A549 (cell line): Measurements from ENCODE around the gene NDUFB7. TPM values are rescaled to one million over a fixed set of nuclear protein-coding genes. Genes with fewer than 3 reads are reported as not detected.

Experiments used
- ATAC-seq, 2 experiments: fragments of 200-7000 bp in 1 of 2; fragments of >200 bp in 1 of 2; cut with Nextera tagmentation in 1 of 2; cut with Tn5 transposase in 1 of 2; 3 replicates each; pipeline versions ENCODE4 v1.8.0 to v1.9.1; 2018 to 2020; ENCODE audit warnings: mild to moderate bottlenecking in 1 of 2, moderate library complexity in 1 of 2
- CTCF ChIA-PET: fragments of 300-600 bp; sonication (Branson Sonifier 250); formaldehyde crosslinking; extraction: SDS; loops from one replicate; lab custom pipeline; 2021; ENCODE audit warnings: antibody characterized with exemption, inconsistent platforms; lab: Yijun Ruan, JAX
- POLR2A ChIA-PET: fragments of 350-600 bp; formaldehyde crosslinking; extraction: SDS; loops from one replicate; lab custom pipeline; 2021; ENCODE audit warnings: antibody characterized with exemption, inconsistent platforms; lab: Yijun Ruan, JAX
- DNase-seq, 2 experiments: peaks; one replicate each; pipeline versions ENCODE4 v3.0.0 to v3.0.0-alpha.2; 2011 to 2016; ENCODE audit warnings: low read depth in 1 of 2, low spot score in 1 of 2
- FAIRE-seq: peaks from 2 replicates; lab custom pipeline; 2011; peaks lifted over from hg19 to GRCh38; lab: Jason Lieb, UNC
- H3K27ac ChIP-seq, 2 experiments: fragments of >200 bp; sonication (Bioruptor Twin); formaldehyde crosslinking; 3 replicates each; pipeline ENCODE4 v1.5.1; 2016 to 2017
- H3K4me1 ChIP-seq: fragments of >200 bp; sonication (Bioruptor Twin); formaldehyde crosslinking; 3 replicates; pipeline ENCODE4 v1.6.1; 2016
- H3K4me2 ChIP-seq: fragments of >200 bp; sonication (Bioruptor Twin); formaldehyde crosslinking; 3 replicates; pipeline ENCODE4 v1.6.1; 2016
- H3K4me3 ChIP-seq: fragments of >200 bp; sonication (Bioruptor Twin); formaldehyde crosslinking; 3 replicates; pipeline ENCODE4 v1.5.1; 2016
- H3K9me3 ChIP-seq: fragments of >200 bp; sonication (Bioruptor Twin); formaldehyde crosslinking; 3 replicates; pipeline ENCODE4 v1.6.1; 2016
- CBX2 ChIP-seq: fragments of 200-600 bp; sonication (generic); IDR thresholded peaks from 2 replicates; pipeline ENCODE4 v1.6.1; 2016; ENCODE audit warnings: low read depth, mild to moderate bottlenecking, borderline replicate concordance
- CBX8 ChIP-seq: fragments of 200-600 bp; sonication (generic); IDR thresholded peaks from 2 replicates; pipeline ENCODE4 v1.6.1; 2016
- EHF ChIP-seq: fragments of 250-450 bp; sonication (Bioruptor Pico); IDR thresholded peaks from 2 replicates; pipeline ENCODE4 v1.5.0; 2020; ENCODE audit warnings: mild to moderate bottlenecking
- ESRRA ChIP-seq: fragments of 150-350 bp; IDR thresholded peaks from 2 replicates; pipeline ENCODE4 v1.6.1; 2014; ENCODE audit warnings: mild to moderate bottlenecking, low read length, borderline replicate concordance
- HEYL ChIP-seq: fragments of 250-450 bp; sonication (Bioruptor Pico); IDR thresholded peaks from 2 replicates; pipeline ENCODE4 v1.8.0; 2021; ENCODE audit warnings: mild to moderate bottlenecking, moderate library complexity
- JUN ChIP-seq, 2 experiments: fragments of >200 bp; sonication (Bioruptor Twin); formaldehyde crosslinking; IDR thresholded peaks; 2 replicates in 1 of 2; 3 replicates in 1 of 2; pipeline ENCODE4 v1.6.1; 2016 to 2017
- KDM5A ChIP-seq: fragments of 200-600 bp; sonication (generic); IDR thresholded peaks from 2 replicates; pipeline ENCODE4 v1.6.1; 2016; ENCODE audit warnings: antibody characterized with exemption, mild to moderate bottlenecking
- MAZ ChIP-seq: fragments of 150-350 bp; IDR thresholded peaks from 2 replicates; pipeline ENCODE4 v1.6.1; 2014; ENCODE audit warnings: antibody characterized with exemption, low read depth, low read length, borderline replicate concordance
- MYC ChIP-seq: IDR thresholded peaks from 2 replicates; pipeline ENCODE4 v1.6.1; 2012; ENCODE audit warnings: mild to moderate bottlenecking, inconsistent platforms, low read length, improper control_type of control experiment, borderline replicate concordance
- PHF8 ChIP-seq: fragments of 200-600 bp; sonication (generic); IDR thresholded peaks from 2 replicates; pipeline ENCODE4 v1.6.1; 2016; ENCODE audit warnings: low read depth, mild to moderate bottlenecking, antibody characterized with exemption, moderate library complexity, borderline replicate concordance
- POLR2A ChIP-seq: IDR thresholded peaks from 2 replicates; pipeline ENCODE4 v1.6.1; 2012; ENCODE audit warnings: mild to moderate bottlenecking, low read length
- POLR2AphosphoS2 ChIP-seq: conservative IDR thresholded peaks from 2 replicates; pipeline ENCODE4 v1.6.1; 2012; ENCODE audit warnings: low read length, improper control_type of control experiment, inconsistent platforms
- RAD21 ChIP-seq, 2 experiments: fragments of >200 bp in 1 of 2; sonication (Bioruptor Twin) in 1 of 2; formaldehyde crosslinking in 1 of 2; IDR thresholded peaks in 1 of 2; conservative IDR thresholded peaks in 1 of 2; 2 replicates in 1 of 2; 3 replicates in 1 of 2; pipeline ENCODE4 v1.6.1; 2012 to 2018; ENCODE audit warnings: inconsistent platforms in 1 of 2
- RARB ChIP-seq: fragments of 250-450 bp; sonication (Bioruptor Pico); IDR thresholded peaks from 2 replicates; pipeline ENCODE4 v1.8.0; 2021; ENCODE audit warnings: mild to moderate bottlenecking, moderate library complexity
- RCOR1 ChIP-seq: fragments of 150-350 bp; IDR thresholded peaks from 2 replicates; pipeline ENCODE4 v1.6.1; 2014; ENCODE audit warnings: antibody characterized with exemption, low read length, low read depth
- RNF2 ChIP-seq: fragments of 200-600 bp; sonication (generic); IDR thresholded peaks from 2 replicates; pipeline ENCODE4 v1.6.1; 2016; ENCODE audit warnings: low read depth, mild to moderate bottlenecking, antibody characterized with exemption, moderate library complexity, borderline replicate concordance
- SMC3 ChIP-seq: fragments of >200 bp; sonication (Bioruptor Twin); formaldehyde crosslinking; IDR thresholded peaks from 3 replicates; pipeline ENCODE4 v1.6.1; 2018; ENCODE audit warnings: inconsistent platforms
- ZC3H11A ChIP-seq: fragments of 450-650 bp; IDR thresholded peaks from 2 replicates; pipeline ENCODE4 v1.6.1; 2014; ENCODE audit warnings: antibody characterized with exemption, mild to moderate bottlenecking
- WGBS: methylation state at CpG from one replicate; pipeline ENCODE4 v1.1.6; 2017; ENCODE audit errors: missing lambda C conversion rate; 5-methylcytosine and 5-hydroxymethylcytosine counted together
- polyA minus RNA-seq: library from RNA; depleted of rRNA, polyadenylated mRNA; stranded (reverse); fragments of >200 nt; gene quantifications from 2 replicates; pipeline ENCODE4 v1.2.3, GENCODE V29; 2011; rRNA and poly(A)+ RNA removed
- polyA plus RNA-seq, 4 experiments: library from polyadenylated mRNA; depleted of rRNA in 3 of 4; stranded (reverse); fragments of >200 nt; fragmentation: RNase III in 1 of 4; extraction: RNeasy Plus Mini Kit Qiagen cat#74134 plus additional on column Dnase treatment in 1 of 4; gene quantifications; 2 replicates in 3 of 4; 3 replicates in 1 of 4; pipeline ENCODE4 v1.2.3, GENCODE V29; 2011 to 2017
- TF ChIP-seq, protein P1 (sequence below): IDR thresholded peaks from 2 replicates; pipeline ENCODE4 v1.6.1; 2012
- TF ChIP-seq, protein P2 (sequence below): fragments of >200 bp; sonication (Bioruptor Twin); formaldehyde crosslinking; IDR thresholded peaks from 3 replicates; pipeline ENCODE4 v1.5.1; 2016
- TF ChIP-seq, protein P3 (sequence below): fragments of 250-450 bp; sonication (Bioruptor Pico); IDR thresholded peaks from 2 replicates; pipeline ENCODE4 v1.5.0; 2021; ENCODE audit warnings: mild to moderate bottlenecking, moderate library complexity, borderline replicate concordance
- TF ChIP-seq, protein P4 (sequence below): fragments of >200 bp; sonication (Bioruptor Twin); formaldehyde crosslinking; IDR thresholded peaks from 2 replicates; pipeline ENCODE4 v1.6.1; 2016
- TF ChIP-seq, protein P5 (sequence below): IDR thresholded peaks from 2 replicates; pipeline ENCODE4 v1.6.1; 2012; ENCODE audit warnings: low read depth, borderline replicate concordance
- TF ChIP-seq, protein P6 (sequence below): fragments of 150-350 bp; IDR thresholded peaks from 2 replicates; pipeline ENCODE4 v1.6.1; 2014; ENCODE audit warnings: low read depth, mild to moderate bottlenecking, low read length

Gene NDUFB7
- polyA plus RNA-seq (2011; rRNA removed) (73.7 and 82.3 TPM in 2 replicates), polyA plus RNA-seq (2017; fragmentation: RNase III; extraction: RNeasy Plus Mini Kit Qiagen cat#74134 plus additional on column Dnase treatment) (158 to 164 TPM (median 161 TPM) in 3 replicates), polyA minus RNA-seq (11.0 and 11.1 TPM in 2 replicates)
- 444 and 555 TPM in 2 replicates for polyA plus RNA-seq (2012; cell fraction: cytosol; rRNA removed)
- 310 and 479 TPM in 2 replicates for polyA plus RNA-seq (2012; cell fraction: nucleus; rRNA removed)

DNA sequence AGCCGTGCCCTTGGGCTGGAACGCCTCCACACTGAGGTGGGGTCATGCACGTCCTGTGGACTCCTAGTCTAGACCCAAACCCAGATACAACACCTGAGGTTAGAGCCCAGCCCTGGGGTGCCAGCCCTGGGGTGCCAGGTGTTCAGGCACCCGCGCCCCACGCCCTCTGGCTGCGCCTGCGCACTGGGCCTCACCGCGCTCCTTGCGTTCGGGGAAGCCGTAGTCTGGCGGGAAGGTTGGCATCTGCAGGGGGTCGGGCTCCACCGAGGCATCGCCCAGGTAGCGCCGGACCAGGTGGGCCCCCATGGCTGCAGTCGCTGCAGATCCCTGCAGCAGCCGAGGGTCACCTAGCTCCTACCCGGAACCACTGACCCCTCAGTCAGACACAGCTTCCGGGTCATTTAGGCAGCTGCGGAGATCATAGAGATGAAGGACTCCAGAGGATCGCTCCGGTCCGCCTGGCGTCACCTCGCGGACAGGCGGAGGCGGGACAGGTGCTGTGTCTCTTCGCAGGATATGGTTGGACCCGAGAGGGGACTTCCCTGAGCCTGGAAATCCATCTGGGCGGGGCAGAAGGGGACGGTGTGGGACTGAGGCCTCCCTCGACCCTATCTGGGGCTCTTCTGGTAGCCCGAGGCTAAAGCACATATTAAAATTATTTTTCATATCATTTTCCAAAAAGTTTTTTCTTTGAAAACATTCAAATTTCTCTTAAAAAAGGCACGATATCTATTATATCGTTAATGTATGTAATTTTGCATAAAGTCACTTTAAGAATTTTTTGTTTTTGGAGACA, at the start of gene NDUFB7:
NDUFB7 (minus strand) TSS at position 372 of the 796 bp plus-strand sequence; CDS start at position 306, 66 bp downstream.
- FAIRE-seq, result no peak
- POLR2A ChIA-PET, result interaction anchor here (0.6 to 1.4 kb wide), 4 partner anchors 10 to 118 kb away, joined by 3 to 5 read pairs (median 3); partner anchors contain the start of gene ZNF333
- CTCF ChIA-PET, result interaction anchor here (0.7 to 8.3 kb wide), 9 partner anchors 9 to 1269 kb away, joined by 3 to 81 read pairs (median 3); partner anchors contain the start of gene ZNF333
- peak; percentile 82 to 96 for DNase-seq
- Histone ChIP-seq H3K9me3 (no peaks in the 10 kb centered on the region), H3K27ac (peak within 1 kb of the TSS; percentile 85 to 98), H3K4me1 (peaks cover 6% of the 10 kb centered on the region; the same call in 1 of the 3 replicates), H3K4me3 (peak within 1 kb of the TSS; percentile 85), H3K4me2 (peak within 1 kb of the TSS; percentile 77)
- TF ChIP-seq KDM5A, result 0 out of 2 replicates have a peak, but pooled peaks have one; percentile 48
- TF ChIP-seq RAD21 (conservative IDR thresholded peaks at IDR 0.05 in 1 of 2, IDR thresholded peaks at IDR 0.05 in 1 of 2), result 0 out of 5 replicates have a peak, but pooled peaks of 1 of the 2 experiments have one; percentile 3
- TF ChIP-seq SMC3, result peak; percentile 30; the same call in 1 of the 3 replicates
- TF ChIP-seq RCOR1, result no peak
- peak; percentile 49 for TF ChIP-seq POLR2A
- TF ChIP-seq, protein P1, sequence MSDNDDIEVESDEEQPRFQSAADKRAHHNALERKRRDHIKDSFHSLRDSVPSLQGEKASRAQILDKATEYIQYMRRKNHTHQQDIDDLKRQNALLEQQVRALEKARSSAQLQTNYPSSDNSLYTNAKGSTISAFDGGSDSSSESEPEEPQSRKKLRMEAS, result peak; percentile 78
- peak; percentile 64 for TF ChIP-seq PHF8
- peak in 1 of 2 experiments; percentile 78; a peak in 3 of 5 replicates for TF ChIP-seq JUN (IDR thresholded peaks at IDR 0.05)
- no peak for TF ChIP-seq MYC
- TF ChIP-seq, protein P2, sequence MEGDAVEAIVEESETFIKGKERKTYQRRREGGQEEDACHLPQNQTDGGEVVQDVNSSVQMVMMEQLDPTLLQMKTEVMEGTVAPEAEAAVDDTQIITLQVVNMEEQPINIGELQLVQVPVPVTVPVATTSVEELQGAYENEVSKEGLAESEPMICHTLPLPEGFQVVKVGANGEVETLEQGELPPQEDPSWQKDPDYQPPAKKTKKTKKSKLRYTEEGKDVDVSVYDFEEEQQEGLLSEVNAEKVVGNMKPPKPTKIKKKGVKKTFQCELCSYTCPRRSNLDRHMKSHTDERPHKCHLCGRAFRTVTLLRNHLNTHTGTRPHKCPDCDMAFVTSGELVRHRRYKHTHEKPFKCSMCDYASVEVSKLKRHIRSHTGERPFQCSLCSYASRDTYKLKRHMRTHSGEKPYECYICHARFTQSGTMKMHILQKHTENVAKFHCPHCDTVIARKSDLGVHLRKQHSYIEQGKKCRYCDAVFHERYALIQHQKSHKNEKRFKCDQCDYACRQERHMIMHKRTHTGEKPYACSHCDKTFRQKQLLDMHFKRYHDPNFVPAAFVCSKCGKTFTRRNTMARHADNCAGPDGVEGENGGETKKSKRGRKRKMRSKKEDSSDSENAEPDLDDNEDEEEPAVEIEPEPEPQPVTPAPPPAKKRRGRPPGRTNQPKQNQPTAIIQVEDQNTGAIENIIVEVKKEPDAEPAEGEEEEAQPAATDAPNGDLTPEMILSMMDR, result peak; percentile 55
- WGBS, result 2% methylated on average over 10 of the region's 40 CpGs
- peak; percentile 96 for ATAC-seq

DNA sequence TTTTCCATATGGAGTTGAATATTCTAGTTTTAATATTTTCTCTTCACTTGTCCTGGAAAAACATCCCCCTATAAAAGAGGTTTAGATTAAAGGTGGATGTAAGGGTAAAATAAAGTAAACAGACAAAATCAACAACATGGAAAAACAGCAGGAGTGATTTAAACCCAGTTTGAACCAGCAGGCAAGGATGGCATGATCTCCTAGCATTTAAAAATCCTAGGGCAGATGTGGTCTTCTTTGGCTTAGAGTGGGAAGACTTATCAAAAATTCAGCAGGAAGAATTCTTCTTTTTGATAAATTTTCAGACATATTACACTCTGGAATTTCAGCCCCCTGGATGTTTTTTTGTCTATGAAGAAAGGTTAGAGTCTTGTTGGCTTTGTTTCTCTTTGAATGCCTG, 47.5 kb upstream of the NDUFB7 start:
- Histone ChIP-seq H3K9me3 (peaks cover 15% of the 10 kb centered on the region), H3K4me3 (no peak overlapping the region), H3K27ac (no peak overlapping the region)
- DNase-seq (no peak), ATAC-seq (no peak)
- CTCF ChIA-PET, result interaction anchor here (0.6 to 0.8 kb wide), 3 partner anchors 19 to 907 kb away, joined by 3 read pairs; no protein-coding TSS in a partner anchor
- no peak for TF ChIP-seq RARB (CRISPR knock-in tag)
- no peak for TF ChIP-seq POLR2AphosphoS2
- no peak for TF ChIP-seq HEYL (CRISPR knock-in tag)
- TF ChIP-seq, protein P3, sequence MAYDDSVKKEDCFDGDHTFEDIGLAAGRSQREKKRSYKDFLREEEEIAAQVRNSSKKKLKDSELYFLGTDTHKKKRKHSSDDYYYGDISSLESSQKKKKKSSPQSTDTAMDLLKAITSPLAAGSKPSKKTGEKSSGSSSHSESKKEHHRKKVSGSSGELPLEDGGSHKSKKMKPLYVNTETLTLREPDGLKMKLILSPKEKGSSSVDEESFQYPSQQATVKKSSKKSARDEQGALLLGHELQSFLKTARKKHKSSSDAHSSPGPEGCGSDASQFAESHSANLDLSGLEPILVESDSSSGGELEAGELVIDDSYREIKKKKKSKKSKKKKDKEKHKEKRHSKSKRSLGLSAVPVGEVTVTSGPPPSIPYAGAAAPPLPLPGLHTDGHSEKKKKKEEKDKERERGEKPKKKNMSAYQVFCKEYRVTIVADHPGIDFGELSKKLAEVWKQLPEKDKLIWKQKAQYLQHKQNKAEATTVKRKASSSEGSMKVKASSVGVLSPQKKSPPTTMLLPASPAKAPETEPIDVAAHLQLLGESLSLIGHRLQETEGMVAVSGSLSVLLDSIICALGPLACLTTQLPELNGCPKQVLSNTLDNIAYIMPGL (CRISPR knock-in tag), result no peak
- no peak for TF ChIP-seq RNF2
- TF ChIP-seq POLR2A, result no peak
- TF ChIP-seq, protein P4, sequence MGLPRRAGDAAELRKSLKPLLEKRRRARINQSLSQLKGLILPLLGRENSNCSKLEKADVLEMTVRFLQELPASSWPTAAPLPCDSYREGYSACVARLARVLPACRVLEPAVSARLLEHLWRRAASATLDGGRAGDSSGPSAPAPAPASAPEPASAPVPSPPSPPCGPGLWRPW, result no peak
- TF ChIP-seq MAZ, result no peak
- TF ChIP-seq, protein P5, sequence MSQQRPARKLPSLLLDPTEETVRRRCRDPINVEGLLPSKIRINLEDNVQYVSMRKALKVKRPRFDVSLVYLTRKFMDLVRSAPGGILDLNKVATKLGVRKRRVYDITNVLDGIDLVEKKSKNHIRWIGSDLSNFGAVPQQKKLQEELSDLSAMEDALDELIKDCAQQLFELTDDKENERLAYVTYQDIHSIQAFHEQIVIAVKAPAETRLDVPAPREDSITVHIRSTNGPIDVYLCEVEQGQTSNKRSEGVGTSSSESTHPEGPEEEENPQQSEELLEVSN, result no peak
- no peak for TF ChIP-seq EHF
- no peak for TF ChIP-seq SMC3
- no peak for TF ChIP-seq CBX2
- no peak for TF ChIP-seq ESRRA
- no peak for TF ChIP-seq RCOR1
- TF ChIP-seq CBX8, result no peak
- no peak for TF ChIP-seq ZC3H11A
- TF ChIP-seq, protein P6, sequence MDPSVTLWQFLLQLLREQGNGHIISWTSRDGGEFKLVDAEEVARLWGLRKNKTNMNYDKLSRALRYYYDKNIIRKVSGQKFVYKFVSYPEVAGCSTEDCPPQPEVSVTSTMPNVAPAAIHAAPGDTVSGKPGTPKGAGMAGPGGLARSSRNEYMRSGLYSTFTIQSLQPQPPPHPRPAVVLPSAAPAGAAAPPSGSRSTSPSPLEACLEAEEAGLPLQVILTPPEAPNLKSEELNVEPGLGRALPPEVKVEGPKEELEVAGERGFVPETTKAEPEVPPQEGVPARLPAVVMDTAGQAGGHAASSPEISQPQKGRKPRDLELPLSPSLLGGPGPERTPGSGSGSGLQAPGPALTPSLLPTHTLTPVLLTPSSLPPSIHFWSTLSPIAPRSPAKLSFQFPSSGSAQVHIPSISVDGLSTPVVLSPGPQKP, result no peak
- TF ChIP-seq, all 56 proteins: peak for 0
- Histone ChIP-seq H3K4me1 (no peaks in the 10 kb centered on the region), H3K4me2 (no peak overlapping the region)
- no peak for FAIRE-seq
- POLR2A ChIA-PET, result no interaction called here
